Tongue (tissue), 2 donors: ENCODE results near the gene SNRK. TPM values are rescaled to one million over a fixed set of nuclear protein-coding genes. Genes with fewer than 3 reads are reported as not detected.
A peak's percentile ranks its signal among the peaks of the same experiment; 100 is the strongest.

Experiments used
- DNase-seq: peaks from one replicate; pipeline ENCODE4 v3.0.0-alpha.2; 2015
- total RNA-seq: library from RNA; depleted of rRNA; stranded (reverse); fragments of >200 nt; gene quantifications from one replicate; pipeline ENCODE4 v1.2.3, GENCODE V29; 2014

Gene SNRK
- 79.3 TPM for total RNA-seq

GRCh38 chr3:43286115-43286840, at the start of gene SNRK:
TSS of gene SNRK (plus strand) at chr3:43286540. CDS start at chr3:43303204, 16,664 bp downstream.
- peak; percentile 92 for DNase-seq

GRCh38 chr3:43238801-43239200, 47.5 kb upstream of the SNRK start:
- peak; percentile 34 for DNase-seq

- DNase-seq: no peak
These were observed 46.6 kb upstream of the SNRK start for GRCh38 chr3:43239755-43240154.

GRCh38 chr3:43243590-43244587, 42.5 kb upstream of the SNRK start:
- no peak for DNase-seq

- no peak for DNase-seq
These were observed 41.6 kb upstream of the SNRK start for GRCh38 chr3:43244694-43245093.

- DNase-seq: no peak
These were observed 39.4 kb upstream of the SNRK start for GRCh38 chr3:43246976-43247375.

- no peak for DNase-seq
These were observed 38.7 kb upstream of the SNRK start for GRCh38 chr3:43247561-43248184.

GRCh38 chr3:43248185-43248583, 38.2 kb upstream of the SNRK start:
- no peak for DNase-seq

- DNase-seq: no peak
These were observed 37.4 kb upstream of the SNRK start for GRCh38 chr3:43248973-43249372.

- DNase-seq: no peak
These were observed 36.9 kb upstream of the SNRK start for GRCh38 chr3:43249405-43249804.

GRCh38 chr3:43253294-43253693, 33.0 kb upstream of the SNRK start:
- DNase-seq: no peak

GRCh38 chr3:43254125-43254524, 32.2 kb upstream of the SNRK start:
- no peak for DNase-seq

- no peak for DNase-seq
These were observed 30.7 kb upstream of the SNRK start for GRCh38 chr3:43255662-43256061.

GRCh38 chr3:43256714-43257461, 29.5 kb upstream of the SNRK start:
- no peak for DNase-seq

- no peak for DNase-seq
These were observed 28.5 kb upstream of the SNRK start for GRCh38 chr3:43257850-43258249.

GRCh38 chr3:43259626-43260025, 26.7 kb upstream of the SNRK start:
- DNase-seq: no peak

- no peak for DNase-seq
These were observed 25.9 kb upstream of the SNRK start for GRCh38 chr3:43260412-43260811.

GRCh38 chr3:43262194-43262593, 24.1 kb upstream of the SNRK start:
- DNase-seq: no peak

- DNase-seq: peak; percentile 18
These were observed 19.9 kb upstream of the SNRK start for GRCh38 chr3:43266451-43266850.

GRCh38 chr3:43266995-43267394, 19.3 kb upstream of the SNRK start:
- no peak for DNase-seq

GRCh38 chr3:43268636-43269035, 17.7 kb upstream of the SNRK start:
- DNase-seq: no peak

- DNase-seq: no peak
These were observed 16.3 kb upstream of the SNRK start for GRCh38 chr3:43270078-43270477.
